ENCODE results near the gene UNC5C.

The UNC5C gene

GRCh38 chr4:95537191-95537590 lies 11.6 kb downstream of the UNC5C start:
- no peak overlapping the region for H3K4me3 ChIP-seq (ENCODE audit: low read length in 2 of 2)
- no peaks in the 10 kb centered on the region for H3K9me3 ChIP-seq (ENCODE audit: control insufficient read depth in 2 of 2, low read length in 2 of 2)
- H3K27ac ChIP-seq (ENCODE audit: low read depth in 2 of 2, low read length in 2 of 2): no peak overlapping the region
- H3K9ac ChIP-seq (ENCODE audit: low read depth in 1 of 2, low read length in 2 of 2): no peak overlapping the region
- H3K4me1 ChIP-seq (ENCODE audit: control insufficient read depth in 2 of 2, insufficient read depth in 2 of 2, low read length in 2 of 2): no peaks in the 10 kb centered on the region
- no peaks in the 10 kb centered on the region for H3K27me3 ChIP-seq (ENCODE audit: control insufficient read depth in 2 of 2, insufficient read depth in 2 of 2, low read length in 2 of 2)
- no peaks in the 10 kb centered on the region for H3K36me3 ChIP-seq (ENCODE audit: control insufficient read depth in 2 of 2, insufficient read depth in 2 of 2, low read length in 2 of 2)

- H3K36me3 ChIP-seq (ENCODE audit: control insufficient read depth in 2 of 2, insufficient read depth in 2 of 2, low read length in 2 of 2): no peaks in the 10 kb centered on the region
- no peak overlapping the region for H3K27ac ChIP-seq (ENCODE audit: low read depth in 2 of 2, low read length in 2 of 2)
- H3K27me3 ChIP-seq (ENCODE audit: control insufficient read depth in 2 of 2, insufficient read depth in 2 of 2, low read length in 2 of 2): no peaks in the 10 kb centered on the region
- H3K4me1 ChIP-seq (ENCODE audit: control insufficient read depth in 2 of 2, insufficient read depth in 2 of 2, low read length in 2 of 2): no peaks in the 10 kb centered on the region
- H3K9ac ChIP-seq (ENCODE audit: low read depth in 1 of 2, low read length in 2 of 2): no peak overlapping the region
- no peaks in the 10 kb centered on the region for H3K9me3 ChIP-seq (ENCODE audit: control insufficient read depth in 2 of 2, low read length in 2 of 2)
- H3K4me3 ChIP-seq (ENCODE audit: low read length in 2 of 2): no peak overlapping the region
These were observed 12.1 kb downstream of the UNC5C start for GRCh38 chr4:95536650-95537049.

- no peaks in the 10 kb centered on the region for H3K27me3 ChIP-seq (ENCODE audit: control insufficient read depth in 2 of 2, insufficient read depth in 2 of 2, low read length in 2 of 2)
- H3K9me3 ChIP-seq (ENCODE audit: control insufficient read depth in 2 of 2, low read length in 2 of 2): no peaks in the 10 kb centered on the region
- H3K4me1 ChIP-seq (ENCODE audit: control insufficient read depth in 2 of 2, insufficient read depth in 2 of 2, low read length in 2 of 2): no peaks in the 10 kb centered on the region
- H3K36me3 ChIP-seq (ENCODE audit: control insufficient read depth in 2 of 2, insufficient read depth in 2 of 2, low read length in 2 of 2): no peaks in the 10 kb centered on the region
- no peak overlapping the region for H3K9ac ChIP-seq (ENCODE audit: low read depth in 1 of 2, low read length in 2 of 2)
- H3K4me3 ChIP-seq (ENCODE audit: low read length in 2 of 2): no peak overlapping the region
- H3K27ac ChIP-seq (ENCODE audit: low read depth in 2 of 2, low read length in 2 of 2): no peak overlapping the region
These were observed 13.6 kb downstream of the UNC5C start for GRCh38 chr4:95535180-95535579.

- Histone ChIP-seq H3K36me3 (ENCODE audit: control insufficient read depth in 2 of 2, insufficient read depth in 2 of 2, low read length in 2 of 2) (no peaks in the 10 kb centered on the region), H3K4me3 (ENCODE audit: low read length in 2 of 2) (no peak overlapping the region), H3K27me3 (ENCODE audit: control insufficient read depth in 2 of 2, insufficient read depth in 2 of 2, low read length in 2 of 2) (no peaks in the 10 kb centered on the region), H3K4me1 (ENCODE audit: control insufficient read depth in 2 of 2, insufficient read depth in 2 of 2, low read length in 2 of 2) (no peaks in the 10 kb centered on the region), H3K9ac (ENCODE audit: low read depth in 1 of 2, low read length in 2 of 2) (no peak overlapping the region), H3K9me3 (ENCODE audit: control insufficient read depth in 2 of 2, low read length in 2 of 2) (no peaks in the 10 kb centered on the region), H3K27ac (ENCODE audit: low read depth in 2 of 2, low read length in 2 of 2) (no peak overlapping the region)
These were observed 14.7 kb downstream of the UNC5C start for GRCh38 chr4:95534032-95534431.

- Histone ChIP-seq H3K27ac (ENCODE audit: low read depth in 2 of 2, low read length in 2 of 2) (no peak overlapping the region), H3K36me3 (ENCODE audit: control insufficient read depth in 2 of 2, insufficient read depth in 2 of 2, low read length in 2 of 2) (no peaks in the 10 kb centered on the region), H3K9ac (ENCODE audit: low read depth in 1 of 2, low read length in 2 of 2) (no peak overlapping the region), H3K4me1 (ENCODE audit: control insufficient read depth in 2 of 2, insufficient read depth in 2 of 2, low read length in 2 of 2) (no peaks in the 10 kb centered on the region), H3K9me3 (ENCODE audit: control insufficient read depth in 2 of 2, low read length in 2 of 2) (no peaks in the 10 kb centered on the region), H3K27me3 (ENCODE audit: control insufficient read depth in 2 of 2, insufficient read depth in 2 of 2, low read length in 2 of 2) (no peaks in the 10 kb centered on the region), H3K4me3 (ENCODE audit: low read length in 2 of 2) (no peak overlapping the region)
These were observed 15.5 kb downstream of the UNC5C start for GRCh38 chr4:95533254-95533653.

GRCh38 chr4:95532305-95532704 lies 16.5 kb downstream of the UNC5C start:
- no peaks in the 10 kb centered on the region for H3K4me1 ChIP-seq (ENCODE audit: control insufficient read depth in 2 of 2, insufficient read depth in 2 of 2, low read length in 2 of 2)
- H3K27ac ChIP-seq (ENCODE audit: low read depth in 2 of 2, low read length in 2 of 2): no peak overlapping the region
- no peaks in the 10 kb centered on the region for H3K36me3 ChIP-seq (ENCODE audit: control insufficient read depth in 2 of 2, insufficient read depth in 2 of 2, low read length in 2 of 2)
- no peaks in the 10 kb centered on the region for H3K27me3 ChIP-seq (ENCODE audit: control insufficient read depth in 2 of 2, insufficient read depth in 2 of 2, low read length in 2 of 2)
- no peak overlapping the region for H3K4me3 ChIP-seq (ENCODE audit: low read length in 2 of 2)
- no peak overlapping the region for H3K9ac ChIP-seq (ENCODE audit: low read depth in 1 of 2, low read length in 2 of 2)
- no peaks in the 10 kb centered on the region for H3K9me3 ChIP-seq (ENCODE audit: control insufficient read depth in 2 of 2, low read length in 2 of 2)

GRCh38 chr4:95531141-95531540 lies 17.6 kb downstream of the UNC5C start:
- Histone ChIP-seq H3K4me1 (ENCODE audit: control insufficient read depth in 2 of 2, insufficient read depth in 2 of 2, low read length in 2 of 2) (no peaks in the 10 kb centered on the region), H3K4me3 (ENCODE audit: low read length in 2 of 2) (no peak overlapping the region), H3K9ac (ENCODE audit: low read depth in 1 of 2, low read length in 2 of 2) (no peak overlapping the region), H3K27me3 (ENCODE audit: control insufficient read depth in 2 of 2, insufficient read depth in 2 of 2, low read length in 2 of 2) (no peaks in the 10 kb centered on the region), H3K36me3 (ENCODE audit: control insufficient read depth in 2 of 2, insufficient read depth in 2 of 2, low read length in 2 of 2) (no peaks in the 10 kb centered on the region), H3K9me3 (ENCODE audit: control insufficient read depth in 2 of 2, low read length in 2 of 2) (no peaks in the 10 kb centered on the region), H3K27ac (ENCODE audit: low read depth in 2 of 2, low read length in 2 of 2) (no peak overlapping the region)

- no peaks in the 10 kb centered on the region for H3K27me3 ChIP-seq (ENCODE audit: control insufficient read depth in 2 of 2, insufficient read depth in 2 of 2, low read length in 2 of 2)
- no peaks in the 10 kb centered on the region for H3K4me1 ChIP-seq (ENCODE audit: control insufficient read depth in 2 of 2, insufficient read depth in 2 of 2, low read length in 2 of 2)
- H3K9ac ChIP-seq (ENCODE audit: low read depth in 1 of 2, low read length in 2 of 2): no peak overlapping the region
- H3K36me3 ChIP-seq (ENCODE audit: control insufficient read depth in 2 of 2, insufficient read depth in 2 of 2, low read length in 2 of 2): no peaks in the 10 kb centered on the region
- H3K4me3 ChIP-seq (ENCODE audit: low read length in 2 of 2): no peak overlapping the region
- no peaks in the 10 kb centered on the region for H3K9me3 ChIP-seq (ENCODE audit: control insufficient read depth in 2 of 2, low read length in 2 of 2)
- H3K27ac ChIP-seq (ENCODE audit: low read depth in 2 of 2, low read length in 2 of 2): no peak overlapping the region
These were observed 18.8 kb downstream of the UNC5C start for GRCh38 chr4:95529946-95530345.

- no peak overlapping the region for H3K27ac ChIP-seq (ENCODE audit: low read depth in 2 of 2, low read length in 2 of 2)
- H3K36me3 ChIP-seq (ENCODE audit: control insufficient read depth in 2 of 2, insufficient read depth in 2 of 2, low read length in 2 of 2): no peaks in the 10 kb centered on the region
- H3K9me3 ChIP-seq (ENCODE audit: control insufficient read depth in 2 of 2, low read length in 2 of 2): no peaks in the 10 kb centered on the region
- H3K4me1 ChIP-seq (ENCODE audit: control insufficient read depth in 2 of 2, insufficient read depth in 2 of 2, low read length in 2 of 2): no peaks in the 10 kb centered on the region
- H3K27me3 ChIP-seq (ENCODE audit: control insufficient read depth in 2 of 2, insufficient read depth in 2 of 2, low read length in 2 of 2): no peaks in the 10 kb centered on the region
- H3K9ac ChIP-seq (ENCODE audit: low read depth in 1 of 2, low read length in 2 of 2): no peak overlapping the region
- H3K4me3 ChIP-seq (ENCODE audit: low read length in 2 of 2): no peak overlapping the region
These were observed 20.3 kb downstream of the UNC5C start for GRCh38 chr4:95528388-95528948.

GRCh38 chr4:95526075-95526474 lies 22.7 kb downstream of the UNC5C start:
- Histone ChIP-seq H3K4me3 (ENCODE audit: low read length in 2 of 2) (no peak overlapping the region), H3K27ac (ENCODE audit: low read depth in 2 of 2, low read length in 2 of 2) (no peak overlapping the region), H3K27me3 (ENCODE audit: control insufficient read depth in 2 of 2, insufficient read depth in 2 of 2, low read length in 2 of 2) (no peaks in the 10 kb centered on the region), H3K36me3 (ENCODE audit: control insufficient read depth in 2 of 2, insufficient read depth in 2 of 2, low read length in 2 of 2) (no peaks in the 10 kb centered on the region), H3K4me1 (ENCODE audit: control insufficient read depth in 2 of 2, insufficient read depth in 2 of 2, low read length in 2 of 2) (no peaks in the 10 kb centered on the region), H3K9me3 (ENCODE audit: control insufficient read depth in 2 of 2, low read length in 2 of 2) (no peaks in the 10 kb centered on the region), H3K9ac (ENCODE audit: low read depth in 1 of 2, low read length in 2 of 2) (no peak overlapping the region)

- H3K27ac ChIP-seq (ENCODE audit: low read depth in 2 of 2, low read length in 2 of 2): no peak overlapping the region
- H3K4me3 ChIP-seq (ENCODE audit: low read length in 2 of 2): no peak overlapping the region
- H3K36me3 ChIP-seq (ENCODE audit: control insufficient read depth in 2 of 2, insufficient read depth in 2 of 2, low read length in 2 of 2): no peaks in the 10 kb centered on the region
- no peaks in the 10 kb centered on the region for H3K27me3 ChIP-seq (ENCODE audit: control insufficient read depth in 2 of 2, insufficient read depth in 2 of 2, low read length in 2 of 2)
- no peaks in the 10 kb centered on the region for H3K4me1 ChIP-seq (ENCODE audit: control insufficient read depth in 2 of 2, insufficient read depth in 2 of 2, low read length in 2 of 2)
- H3K9ac ChIP-seq (ENCODE audit: low read depth in 1 of 2, low read length in 2 of 2): no peak overlapping the region
- H3K9me3 ChIP-seq (ENCODE audit: control insufficient read depth in 2 of 2, low read length in 2 of 2): no peaks in the 10 kb centered on the region
These were observed 24.0 kb downstream of the UNC5C start for GRCh38 chr4:95524729-95525128.

Measured in mucosa of rectum (tissue), 2 donors.